Stimulated activated CD4-positive, alpha-beta T cell treated with anti-CD3 and anti-CD28 coated beads, Interleukin-4, amount 100 ng/mL, for 24 hours (primary cell): ENCODE data around the gene MARCHF3.
"Not testable (repeated sequence)": the region's sequence is repeated elsewhere in the genome, so short reads cannot be mapped to it uniquely, and the experiment has no call there.

Source experiments
- DNase-seq: peaks from one replicate; pipeline ENCODE4 v3.0.0-alpha.2; 2020

Gene MARCHF3

DNA sequence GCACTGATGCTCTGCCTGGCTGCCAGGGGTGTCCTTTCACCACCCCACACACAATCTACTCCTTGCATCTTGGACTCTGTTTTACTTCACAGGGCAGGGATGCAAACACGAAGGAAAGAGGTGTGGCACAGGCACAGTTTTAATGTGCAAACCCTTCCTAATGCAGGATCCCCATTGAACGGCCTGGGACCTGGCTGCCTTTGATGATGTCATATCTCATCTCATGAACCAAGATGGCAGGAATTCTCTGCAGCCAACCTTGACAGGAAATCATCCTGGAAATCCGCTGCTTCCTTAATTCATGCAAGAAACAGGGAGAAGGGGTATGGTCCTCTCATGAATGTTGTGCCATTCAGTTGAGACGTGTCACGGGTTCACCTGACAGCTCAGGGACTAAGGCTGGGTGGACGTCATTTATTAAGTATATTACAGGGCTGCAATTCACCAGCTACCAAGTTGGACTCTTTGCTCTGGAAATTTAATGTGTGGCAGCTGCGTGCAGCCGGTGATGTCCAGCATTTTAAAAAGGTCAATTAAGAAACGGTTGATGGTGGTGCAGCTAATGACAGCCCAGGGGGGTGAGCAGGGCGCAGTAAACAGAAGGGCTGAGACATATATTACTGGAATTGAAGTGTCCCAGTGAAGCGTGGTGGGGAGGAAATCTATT lies 161.9 kb downstream of the MARCHF3 start:
- DNase-seq = no peak

- DNase-seq = no peak
These were observed 163.3 kb downstream of the MARCHF3 start for GRCh38 chr5:126866851-126867636.

GRCh38 chr5:126865299-126865698 lies 165.1 kb downstream of the MARCHF3 start:
- DNase-seq = no peak

DNA sequence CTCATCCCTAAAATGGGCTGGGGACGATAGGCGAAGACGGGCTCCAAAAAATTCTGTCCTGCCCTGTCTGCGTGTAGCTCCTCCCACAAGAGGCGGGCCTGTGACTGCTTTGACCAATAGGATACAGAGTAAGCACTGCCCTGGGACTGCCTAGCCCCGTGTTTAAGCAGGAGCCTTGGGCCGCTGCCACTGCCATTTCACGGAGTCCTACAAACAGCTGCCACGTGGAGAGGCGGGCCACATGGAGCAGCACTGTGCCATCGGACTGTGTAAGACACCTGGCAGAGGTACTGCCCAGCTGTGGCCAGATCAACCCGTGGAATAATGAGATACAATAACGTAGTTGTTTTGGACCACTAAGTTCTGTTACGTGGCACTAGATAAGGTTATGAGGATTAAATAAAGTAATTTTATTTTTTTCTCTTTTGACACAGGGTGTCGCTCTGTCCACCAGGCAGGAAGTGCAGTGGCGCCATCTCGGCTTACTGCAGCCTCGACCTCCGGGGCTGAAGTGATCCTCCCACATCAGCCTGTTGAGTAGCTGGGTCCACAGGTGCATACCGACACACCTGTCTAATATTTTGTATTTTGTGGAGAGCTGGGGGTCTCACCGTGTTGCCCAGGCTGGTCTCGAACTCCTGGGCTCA lies 166.2 kb downstream of the MARCHF3 start:
- no peak for DNase-seq

DNA sequence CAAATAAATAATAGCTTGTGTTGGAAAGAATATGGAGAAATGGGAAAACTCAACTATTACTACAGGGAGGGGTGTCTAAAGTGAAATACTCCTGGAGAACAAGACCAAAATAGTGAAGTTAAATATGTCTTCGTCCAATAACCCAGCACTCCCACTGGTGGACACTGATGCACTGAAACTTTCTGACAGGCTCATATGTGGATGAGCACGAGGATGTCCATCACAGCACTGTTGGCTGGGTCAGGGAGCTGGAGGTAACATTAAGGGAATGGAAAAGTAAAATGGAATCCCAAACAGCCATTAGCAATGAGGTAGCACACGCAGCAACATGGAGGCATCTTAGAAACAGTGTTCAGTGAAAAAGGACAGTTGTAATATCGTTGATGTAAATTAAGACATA lies 167.0 kb downstream of the MARCHF3 start:
- DNase-seq = no peak

DNA sequence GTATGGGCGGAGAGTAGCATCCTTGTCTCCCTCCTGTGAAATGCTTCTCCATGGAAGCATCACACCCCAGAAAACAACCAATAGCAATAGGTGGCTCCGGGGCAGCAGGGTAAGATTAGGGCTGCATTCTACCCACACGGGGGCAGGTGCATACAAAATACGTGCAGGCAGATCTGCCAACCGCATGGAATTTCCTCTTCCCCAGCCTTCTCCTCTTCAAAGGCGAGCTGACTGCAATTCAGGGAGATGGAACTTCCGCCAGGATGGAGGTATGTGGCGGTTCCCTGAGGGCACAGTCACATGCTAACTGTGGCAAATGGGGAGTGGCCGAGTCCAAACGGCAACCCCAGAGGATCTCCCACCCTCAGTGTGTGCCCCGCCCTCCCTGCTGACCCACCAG lies 171.9 kb downstream of the MARCHF3 start:
- no peak for DNase-seq

DNA sequence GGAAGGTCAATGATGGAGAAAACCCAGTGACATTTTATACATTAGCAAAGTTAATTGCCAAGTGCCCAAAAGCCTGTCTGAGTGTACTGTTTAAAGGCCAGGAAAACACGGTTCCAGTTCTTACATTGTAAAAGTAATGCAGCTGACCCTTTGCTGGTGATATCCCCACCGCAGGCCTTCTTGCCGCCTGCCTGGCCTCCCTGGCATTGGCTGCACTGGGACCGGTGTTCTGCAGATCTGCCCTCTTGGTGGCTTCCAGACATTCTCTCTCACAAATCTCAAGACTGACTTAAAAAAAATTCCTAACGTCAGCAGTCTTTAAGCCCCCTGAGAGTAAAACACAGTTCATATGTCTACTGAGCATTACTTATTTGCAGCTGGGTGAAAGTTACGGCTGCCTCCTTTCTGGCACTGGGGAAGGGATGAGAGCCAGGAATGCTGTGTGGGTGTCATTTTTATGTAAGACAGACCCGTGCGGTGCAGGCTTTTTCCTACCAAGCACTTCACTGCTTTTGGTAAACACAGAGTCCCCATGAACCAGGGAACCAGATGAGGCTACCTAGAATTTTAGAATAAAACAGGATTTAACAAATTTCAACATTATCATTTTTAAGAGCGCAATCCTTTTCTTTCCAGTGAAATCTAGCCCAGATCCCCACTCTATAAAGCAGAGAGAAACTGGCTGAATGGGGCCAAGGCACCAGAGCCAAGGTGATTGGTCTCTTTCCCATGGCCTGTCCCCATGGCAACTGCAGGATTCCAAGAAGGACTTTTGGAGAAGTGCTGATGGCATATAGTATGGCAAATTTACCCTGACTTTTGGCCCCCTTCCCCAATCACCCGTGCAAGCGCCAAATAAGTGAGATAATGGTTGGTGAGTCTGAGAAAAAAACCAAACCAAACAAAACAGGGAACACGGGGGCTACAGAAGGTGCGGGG lies 172.6 kb downstream of the MARCHF3 start:
- DNase-seq = no peak

DNA sequence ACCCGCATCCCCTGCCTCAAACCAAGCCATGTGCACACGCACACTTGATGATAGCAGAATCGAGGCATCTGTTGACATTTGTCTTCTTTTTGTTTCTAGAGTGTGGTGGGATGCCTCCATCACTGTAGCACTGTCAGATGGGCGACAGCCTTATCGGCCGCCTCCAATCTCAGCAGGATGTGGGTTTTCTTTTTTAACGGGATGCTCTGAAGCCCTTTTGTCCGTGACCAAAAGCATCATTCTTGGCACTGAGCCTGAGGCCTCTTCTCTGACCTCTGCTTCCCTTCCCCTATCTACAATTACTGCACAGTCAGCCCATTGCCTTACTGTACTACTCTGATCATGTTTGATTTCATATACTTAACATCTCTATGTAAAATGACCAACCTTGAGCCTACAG lies 175.1 kb downstream of the MARCHF3 start:
- DNase-seq = no peak

GRCh38 chr5:126854526-126855110 lies 175.7 kb downstream of the MARCHF3 start:
- no peak for DNase-seq

DNA sequence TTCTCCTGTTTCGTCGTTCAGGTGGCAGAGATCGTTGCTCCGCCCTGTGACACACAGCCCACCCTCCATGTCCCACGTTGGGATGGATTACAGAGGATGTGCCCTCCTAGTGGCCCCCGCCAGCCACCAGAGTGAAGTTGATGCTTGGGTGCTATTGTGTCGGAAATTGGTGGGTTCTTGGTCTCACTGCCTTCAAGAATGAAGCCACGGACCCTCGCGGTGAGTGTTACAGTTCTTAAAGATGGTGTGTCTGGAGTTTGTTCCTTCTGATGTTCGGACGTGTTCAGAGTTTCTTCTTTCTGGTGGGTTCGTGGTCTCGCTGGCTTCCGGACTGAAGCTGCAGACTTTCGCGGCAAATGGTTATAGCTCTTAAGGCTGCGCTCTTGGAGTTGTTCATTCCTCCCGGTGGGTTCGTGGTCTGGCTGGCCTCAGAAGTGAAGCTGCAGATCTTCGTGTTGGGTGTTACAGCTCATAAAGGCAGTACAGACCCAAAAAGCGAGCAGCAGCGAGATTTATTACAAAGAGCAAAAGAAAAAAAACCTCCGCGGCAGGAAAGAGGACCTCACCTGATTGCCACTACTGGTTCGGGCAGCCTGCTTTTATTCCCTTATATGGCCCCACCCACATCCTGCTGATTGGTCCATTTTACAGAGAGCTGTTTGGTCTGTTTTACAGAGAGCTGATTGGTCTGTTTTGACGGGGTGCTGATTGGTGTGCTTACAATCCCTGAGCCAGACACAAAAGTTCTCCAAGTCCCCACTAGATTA lies 176.6 kb downstream of the MARCHF3 start:
- DNase-seq = not testable (repeated sequence)

GRCh38 chr5:126852841-126853271 lies 177.5 kb downstream of the MARCHF3 start:
- no peak for DNase-seq

- DNase-seq = no peak
These were observed 178.2 kb downstream of the MARCHF3 start for GRCh38 chr5:126852091-126852571.

- no peak for DNase-seq
These were observed 178.8 kb downstream of the MARCHF3 start for GRCh38 chr5:126851501-126852011.

GRCh38 chr5:126849101-126849678 lies 181.2 kb downstream of the MARCHF3 start:
- no peak for DNase-seq

- DNase-seq = no peak
These were observed 182.1 kb downstream of the MARCHF3 start for GRCh38 chr5:126848253-126848652.

DNA sequence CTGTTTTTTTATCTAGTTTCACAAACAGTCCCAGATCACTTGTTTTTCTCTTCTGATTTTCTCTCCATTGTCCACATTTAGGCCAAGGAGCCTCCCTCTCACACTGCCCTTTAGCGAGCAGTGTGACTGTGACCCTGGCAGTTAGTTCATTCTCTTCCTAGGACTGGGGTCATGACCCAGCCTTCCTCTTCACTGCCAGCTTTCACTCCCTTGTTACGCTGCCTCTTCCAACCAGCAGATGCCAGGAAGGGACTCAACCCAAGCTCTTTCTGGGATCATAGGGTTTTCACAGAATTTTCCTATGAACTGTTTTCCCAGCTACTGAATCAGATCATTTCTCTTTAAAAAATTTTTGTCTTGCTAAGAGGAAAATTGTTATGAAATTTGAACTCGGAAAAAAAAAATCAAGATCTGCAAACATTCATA lies 182.5 kb downstream of the MARCHF3 start:
- no peak for DNase-seq

GRCh38 chr5:126847456-126847820 lies 182.9 kb downstream of the MARCHF3 start:
- no peak for DNase-seq

- DNase-seq = no peak
These were observed 183.5 kb downstream of the MARCHF3 start for GRCh38 chr5:126846744-126847455.

GRCh38 chr5:126846344-126846743 lies 184.0 kb downstream of the MARCHF3 start:
- DNase-seq = no peak

- DNase-seq = peak; percentile 48
These were observed 184.8 kb downstream of the MARCHF3 start for GRCh38 chr5:126845470-126846070.
